Measurements from ENCODE around the gene KASH5.

DNA sequence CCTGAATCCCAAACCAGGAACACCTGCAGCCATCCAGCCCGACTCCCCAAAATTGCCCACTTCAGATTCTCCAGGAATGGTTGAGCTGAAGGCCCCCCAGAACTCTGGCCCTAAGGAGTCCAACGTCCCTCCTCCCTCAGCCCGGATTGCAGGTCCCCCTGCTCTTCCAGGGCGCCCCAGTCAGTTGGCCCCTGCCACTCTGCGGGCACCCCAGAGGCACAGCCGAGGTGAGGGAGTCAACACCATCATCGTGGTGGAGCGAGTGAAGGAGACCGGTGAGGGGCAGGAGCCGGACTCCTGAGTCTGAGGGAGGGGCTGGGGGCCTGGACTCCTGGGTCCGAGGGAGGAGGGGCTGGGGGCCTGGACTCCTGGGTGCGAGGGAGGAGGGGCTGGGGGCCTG is 39.3 kb downstream of the KASH5 start:
- TF ChIP-seq CTCF (conservative IDR thresholded peaks at IDR 0.05; ENCODE audit: low read length) (no peak), EZH2phosphoT487 (IDR thresholded peaks at IDR 0.05; ENCODE audit: borderline replicate concordance) (no peak)

Data from Loucy (cell line).